Occipital lobe (tissue), 2 donors: ENCODE measurements around the gene DOLK. TPM values are rescaled to one million over a fixed set of nuclear protein-coding genes. Genes with fewer than 3 reads are reported as not detected.

ENCODE experiments used
- DNase-seq: peaks from one replicate; lab custom pipeline; 2025; lab: John Stamatoyannopoulos, UW
- total RNA-seq: library from RNA; depleted of rRNA; stranded (reverse); fragments of >200 nt; gene quantifications from one replicate; pipeline ENCODE4 v1.2.3, GENCODE V29; 2014

DOLK gene
- total RNA-seq, 1 donor from 2014 or later, result 14.7 TPM

DNA sequence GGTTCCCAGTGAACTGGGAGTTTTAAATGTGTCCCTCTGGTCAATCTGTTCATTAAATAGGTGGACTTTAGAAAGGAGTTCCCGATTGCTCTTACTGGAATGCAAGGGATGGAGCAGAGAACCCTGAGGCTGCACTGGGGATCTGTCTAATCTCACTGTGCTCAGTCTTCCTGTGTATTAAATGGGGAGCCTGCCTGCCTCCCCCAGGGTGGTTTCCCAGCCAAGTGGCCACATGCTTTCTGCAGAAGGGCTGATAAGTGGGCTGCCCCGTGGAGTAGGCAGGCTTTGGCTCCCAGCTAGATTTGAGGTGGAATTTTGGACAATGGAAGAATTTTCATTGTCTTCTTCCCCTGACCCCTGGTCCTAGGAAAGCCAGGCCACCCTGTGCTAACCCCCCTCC lies 40.7 kb downstream of the DOLK start:
- no peak for DNase-seq

DNA sequence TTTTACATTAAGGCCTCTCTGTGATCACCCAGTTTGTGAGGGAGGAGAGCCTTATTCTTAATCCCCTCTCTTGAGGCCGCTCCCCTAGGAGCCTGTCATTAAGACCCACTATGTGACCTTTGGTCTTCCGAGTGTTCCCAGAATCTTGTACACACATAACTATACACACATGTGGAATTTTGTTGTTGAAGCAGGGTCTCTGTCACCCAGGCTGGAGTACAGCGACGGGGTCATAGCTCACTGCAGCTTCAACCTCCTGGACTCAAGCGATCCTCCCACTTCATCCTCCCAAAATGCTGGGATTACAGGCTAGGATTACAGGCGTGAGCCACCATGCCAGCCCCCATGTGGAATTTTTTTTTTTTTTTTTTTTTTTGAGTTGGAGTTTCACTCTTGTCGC lies 41.4 kb downstream of the DOLK start:
- DNase-seq, result no peak

DNA sequence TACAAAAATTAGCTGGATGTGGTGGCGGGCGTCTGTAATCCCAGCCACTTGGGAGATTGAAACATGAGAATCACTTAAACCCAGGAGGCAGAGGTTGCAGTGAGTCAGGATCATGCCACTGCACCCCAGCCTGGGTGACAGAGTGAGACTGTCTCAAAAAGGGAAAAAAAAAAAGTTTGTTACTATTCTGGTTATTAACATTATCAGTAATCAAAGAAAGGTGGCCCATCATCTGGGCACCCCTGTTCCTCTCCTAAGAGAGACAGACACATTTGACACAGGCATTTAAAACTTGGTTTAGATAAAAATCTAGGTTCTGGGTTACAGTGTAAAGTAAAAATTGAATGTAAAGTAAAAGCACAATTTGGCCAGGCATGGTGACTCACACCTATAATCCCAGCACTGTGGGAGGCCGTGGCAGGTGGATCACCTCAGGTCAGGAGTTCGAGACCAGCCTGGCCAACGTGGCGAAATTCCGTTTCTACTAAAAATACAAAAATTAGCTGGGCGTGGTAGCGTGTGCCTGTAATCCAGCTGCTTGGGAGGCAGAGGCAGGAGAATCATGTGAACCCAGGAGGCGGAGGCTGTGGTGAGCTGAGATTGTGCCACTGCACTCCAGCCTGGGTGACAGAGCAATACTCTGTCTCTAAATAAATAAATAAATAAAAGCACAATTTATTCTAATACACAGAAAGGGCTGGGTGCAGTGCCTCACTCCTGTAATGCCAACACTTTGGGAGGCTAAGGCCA lies 43.4 kb downstream of the DOLK start:
- DNase-seq, result no peak

DNA sequence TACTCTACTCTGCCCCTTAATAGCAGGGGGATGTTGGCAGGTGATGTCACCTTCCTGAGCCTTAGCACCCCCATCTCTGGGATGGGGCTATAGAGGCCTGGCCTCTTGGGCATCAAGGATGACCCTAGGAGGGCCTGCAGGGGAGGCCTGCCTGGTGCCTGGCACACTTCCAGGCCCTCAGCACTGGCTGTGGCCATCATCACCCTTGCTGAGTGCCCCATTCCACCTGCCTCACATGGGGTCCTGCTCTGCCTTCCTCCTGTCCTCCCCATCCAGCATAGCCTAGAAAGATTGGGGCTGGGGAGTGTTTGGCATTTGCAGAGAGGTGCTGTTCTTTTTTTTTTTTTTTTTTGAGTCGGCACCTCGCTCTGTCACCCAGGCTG lies 44.3 kb downstream of the DOLK start:
- DNase-seq, result no peak

DNA sequence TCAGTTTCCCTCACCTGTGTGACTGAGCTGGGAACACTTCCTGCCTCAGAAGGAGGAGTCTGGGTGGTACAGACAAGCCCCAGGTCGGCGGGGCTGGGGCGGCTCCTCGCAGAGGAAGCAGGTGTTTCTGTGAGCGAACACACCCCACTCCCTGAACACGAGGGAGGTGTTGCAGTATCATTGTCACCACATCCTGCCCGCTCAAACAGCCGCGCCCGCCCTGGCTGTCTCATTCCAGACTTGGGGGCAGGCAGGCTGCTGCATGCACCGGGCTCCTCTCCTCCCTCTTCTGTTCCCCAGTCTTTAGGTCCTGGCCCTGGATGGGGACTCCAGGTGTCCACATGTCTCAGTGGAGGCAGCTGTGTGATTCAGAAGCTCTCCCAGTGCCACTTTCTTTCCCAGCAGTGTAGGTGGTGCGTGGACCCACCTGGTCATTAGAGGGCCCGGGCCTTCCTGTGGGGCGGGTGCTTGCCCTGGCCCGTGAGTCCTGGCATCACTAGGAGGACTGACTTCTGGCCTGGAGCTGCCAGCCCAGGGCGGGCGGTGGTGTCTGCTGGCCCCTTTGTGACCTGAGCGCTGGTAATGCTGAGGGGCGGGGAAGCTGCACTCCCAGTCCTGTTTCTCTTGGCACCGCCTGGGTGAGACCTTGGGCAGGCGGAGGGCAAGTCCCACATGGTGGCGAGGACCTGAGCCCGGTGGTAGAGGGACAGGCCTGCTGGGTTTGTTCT lies 44.9 kb downstream of the DOLK start:
- DNase-seq, result no peak

DNA sequence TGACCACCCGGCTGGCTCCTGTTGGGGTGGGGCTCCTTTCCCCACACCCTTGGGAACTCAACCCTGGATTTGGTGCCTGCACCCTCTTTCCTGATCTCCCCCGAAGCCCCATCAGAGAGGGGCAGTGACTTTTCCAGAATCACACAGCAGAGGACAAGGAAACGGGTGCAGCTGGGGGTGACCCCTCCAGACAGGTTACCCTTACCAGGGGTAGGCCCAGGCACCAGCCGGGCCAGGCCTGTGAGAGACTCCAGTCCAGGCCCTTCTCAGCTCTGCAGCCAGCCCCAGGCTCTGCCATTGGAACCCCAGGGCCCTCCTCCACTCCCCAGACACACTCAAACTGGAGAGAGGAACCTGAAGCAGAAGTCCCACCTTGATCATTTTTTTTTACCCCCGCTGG lies 45.6 kb downstream of the DOLK start:
- DNase-seq, result no peak

DNA sequence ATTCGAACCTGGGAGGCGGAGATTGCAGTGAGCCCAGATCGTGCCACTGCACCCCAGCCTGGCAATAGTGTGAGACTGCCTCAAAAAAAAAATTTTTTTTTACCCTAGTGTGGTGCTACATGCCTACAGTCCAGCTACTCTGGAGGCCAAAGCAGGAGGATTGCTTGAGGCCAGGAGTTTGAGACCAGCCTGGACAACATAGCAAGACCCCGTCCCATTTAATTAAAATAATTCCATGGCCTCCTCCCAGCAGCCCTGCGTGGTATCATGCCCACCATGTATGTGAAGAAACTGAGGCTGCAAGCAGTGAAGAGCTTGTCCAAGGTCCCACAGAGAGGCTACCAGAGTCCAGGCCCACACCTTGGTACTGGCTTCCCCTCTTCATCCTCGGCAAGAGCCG lies 46.0 kb downstream of the DOLK start:
- no peak for DNase-seq

DNA sequence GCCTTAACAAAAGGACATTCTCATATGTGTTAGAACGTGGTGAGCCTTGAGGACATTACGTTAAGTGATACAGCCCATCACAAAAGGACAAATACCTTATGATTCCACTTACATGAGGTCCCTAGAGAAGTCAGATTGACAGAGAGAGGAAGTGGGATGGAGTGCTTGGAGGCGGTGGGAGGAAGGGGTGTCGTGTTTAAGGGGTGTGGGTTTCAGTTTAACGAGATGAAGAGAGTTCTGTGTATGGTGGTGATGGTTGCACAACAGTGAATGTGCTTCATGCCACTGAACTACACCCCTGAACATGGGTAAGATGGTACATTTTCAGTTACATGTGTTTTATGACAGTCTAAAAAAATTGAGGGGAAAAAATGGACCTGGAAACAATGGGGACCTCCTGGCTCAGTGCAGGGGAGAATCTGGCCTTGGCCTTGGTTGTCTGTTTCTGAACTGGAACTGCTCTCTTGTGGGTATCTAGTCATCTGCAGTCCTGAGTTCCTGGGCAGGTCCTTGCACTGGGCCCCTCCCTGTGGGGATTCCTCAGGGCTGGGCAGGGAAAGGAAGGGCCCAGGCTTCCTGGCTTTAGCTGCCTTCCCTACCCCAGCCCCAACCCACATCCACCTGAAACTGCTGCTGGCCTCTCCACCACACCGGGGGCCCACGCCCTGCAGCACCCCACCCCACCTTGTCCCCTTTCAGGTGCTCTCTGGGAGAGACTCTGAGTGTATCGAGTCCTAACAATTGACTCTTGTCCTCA lies 47.7 kb downstream of the DOLK start:
- no peak for DNase-seq

DNA sequence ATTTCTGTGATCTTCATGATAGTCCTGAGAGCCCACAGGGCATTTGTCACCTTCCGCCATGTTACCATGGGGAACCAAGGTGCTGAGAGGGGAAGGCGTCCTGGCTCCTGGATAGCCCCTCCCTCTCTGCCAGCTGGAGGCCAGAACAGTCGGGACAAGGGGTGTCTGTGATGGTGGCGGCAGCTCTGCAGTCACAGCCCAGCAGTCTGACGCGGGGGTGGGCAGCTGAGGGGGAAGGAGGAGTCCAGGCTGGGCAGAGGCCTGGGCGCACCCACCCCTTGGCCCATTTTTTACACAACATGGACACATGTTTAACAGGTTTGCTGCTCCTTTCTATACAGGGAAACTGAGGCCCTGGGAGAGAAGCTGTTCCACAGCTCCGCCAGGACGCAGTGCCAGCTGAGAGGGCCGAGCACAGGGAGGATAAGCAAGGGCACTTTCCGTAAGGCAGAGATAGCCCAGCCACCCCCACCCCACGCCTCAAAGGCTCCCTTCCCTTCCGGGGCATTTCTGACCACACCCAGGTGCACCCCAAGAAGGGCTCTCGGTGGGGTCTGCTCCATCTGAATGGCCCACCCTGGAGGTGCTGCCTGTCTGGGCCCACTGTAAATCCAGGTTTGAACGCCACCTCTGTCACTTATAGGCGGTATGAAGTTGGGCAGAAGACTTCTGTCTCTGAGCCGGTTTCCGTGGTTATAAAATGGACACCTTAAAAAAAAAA lies 48.4 kb downstream of the DOLK start:
- DNase-seq, result no peak

DNA sequence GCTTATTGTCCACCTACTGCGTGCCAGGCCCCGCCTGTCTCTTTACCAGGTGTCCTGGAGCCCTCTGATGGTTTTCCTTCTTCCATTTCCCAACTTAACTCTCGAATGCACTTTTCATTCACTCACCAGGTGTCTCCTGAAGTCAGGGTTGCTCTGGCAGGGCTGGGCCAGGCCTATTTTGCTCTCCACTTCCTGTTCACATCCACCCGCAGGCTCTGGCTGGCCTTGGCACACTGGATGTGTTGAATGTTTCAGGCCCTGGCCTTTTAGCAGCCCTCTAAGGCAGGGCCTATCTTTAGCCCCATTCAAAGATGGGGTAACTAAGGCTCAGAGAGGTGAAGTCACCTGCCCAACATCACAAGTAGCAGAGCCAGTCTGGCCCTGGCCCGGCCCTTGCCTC lies 49.0 kb downstream of the DOLK start:
- no peak for DNase-seq

DNA sequence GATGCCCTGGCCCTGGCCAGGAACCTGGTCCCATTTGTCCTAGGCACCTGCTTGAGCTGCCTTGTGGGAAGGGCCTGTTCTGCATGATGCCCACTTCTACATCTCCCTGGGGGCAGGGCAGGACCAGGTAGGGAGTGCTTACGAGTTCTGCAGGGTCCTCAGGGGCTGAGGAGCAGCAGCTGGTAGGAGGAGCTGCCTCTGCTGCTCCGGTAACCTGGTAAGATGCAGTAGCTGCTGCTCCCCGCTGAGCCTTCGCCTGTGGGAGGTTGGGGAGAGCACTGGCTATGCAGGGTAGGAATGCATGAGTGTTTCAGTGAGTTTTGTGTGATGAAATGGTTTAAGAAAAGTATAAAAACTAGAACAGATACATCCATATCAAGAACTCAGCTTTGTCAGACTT lies 51.8 kb downstream of the DOLK start:
- DNase-seq, result no peak

Other genes with a start within 250 kb of the DOLK start
- gene PKN3, start 245.1 kb downstream of the DOLK start, total RNA-seq, result 0.31 TPM
- gene ZDHHC12, start 223.5 kb downstream of the DOLK start, total RNA-seq, result 0.94 TPM
- gene ZER1, start 175.7 kb downstream of the DOLK start, total RNA-seq, result 26.8 TPM
- 7.5 TPM for gene TBC1D13, start 160.3 kb downstream of the DOLK start, total RNA-seq
- 21.1 TPM for gene ENDOG, start 129.1 kb downstream of the DOLK start, total RNA-seq
- gene SPOUT1, start 117.8 kb downstream of the DOLK start, total RNA-seq, result 14.2 TPM
- 9.0 TPM for gene KYAT1, start 65.7 kb downstream of the DOLK start, total RNA-seq
- 20.4 TPM for gene LRRC8A, start 65.5 kb downstream of the DOLK start, total RNA-seq
- gene PHYHD1, start 26.6 kb downstream of the DOLK start, total RNA-seq, result 1.1 TPM
- 17.8 TPM for gene NUP188, start 96 bp upstream of the DOLK start, total RNA-seq
- gene SH3GLB2, start 80.7 kb upstream of the DOLK start, total RNA-seq, result 56.6 TPM
- gene MIGA2, start 89.0 kb upstream of the DOLK start, total RNA-seq, result 18.4 TPM
- gene DOLPP1, start 133.5 kb upstream of the DOLK start, total RNA-seq, result 16.5 TPM
- 13.6 TPM for gene CRAT, start 163.2 kb upstream of the DOLK start, total RNA-seq
- 57.9 TPM for gene PTPA, start 163.8 kb upstream of the DOLK start, total RNA-seq
- gene IER5L, start 230.7 kb upstream of the DOLK start, total RNA-seq, result 44.3 TPM